AG09319 (cell line): ENCODE results near the gene SEMA4D.

Source experiments
- DNase-seq: peaks from one replicate; pipeline ENCODE4 v3.0.0-alpha.2; 2010; ENCODE audit warnings: low read depth; ENCODE audit errors: extremely low read depth
- TF ChIP-seq, protein P1 (sequence below): IDR thresholded peaks from 2 replicates; pipeline ENCODE4 v1.5.1; 2011; ENCODE audit warnings: low read depth, mild to moderate bottlenecking, inconsistent platforms, low read length, moderate library complexity

The SEMA4D gene

DNA sequence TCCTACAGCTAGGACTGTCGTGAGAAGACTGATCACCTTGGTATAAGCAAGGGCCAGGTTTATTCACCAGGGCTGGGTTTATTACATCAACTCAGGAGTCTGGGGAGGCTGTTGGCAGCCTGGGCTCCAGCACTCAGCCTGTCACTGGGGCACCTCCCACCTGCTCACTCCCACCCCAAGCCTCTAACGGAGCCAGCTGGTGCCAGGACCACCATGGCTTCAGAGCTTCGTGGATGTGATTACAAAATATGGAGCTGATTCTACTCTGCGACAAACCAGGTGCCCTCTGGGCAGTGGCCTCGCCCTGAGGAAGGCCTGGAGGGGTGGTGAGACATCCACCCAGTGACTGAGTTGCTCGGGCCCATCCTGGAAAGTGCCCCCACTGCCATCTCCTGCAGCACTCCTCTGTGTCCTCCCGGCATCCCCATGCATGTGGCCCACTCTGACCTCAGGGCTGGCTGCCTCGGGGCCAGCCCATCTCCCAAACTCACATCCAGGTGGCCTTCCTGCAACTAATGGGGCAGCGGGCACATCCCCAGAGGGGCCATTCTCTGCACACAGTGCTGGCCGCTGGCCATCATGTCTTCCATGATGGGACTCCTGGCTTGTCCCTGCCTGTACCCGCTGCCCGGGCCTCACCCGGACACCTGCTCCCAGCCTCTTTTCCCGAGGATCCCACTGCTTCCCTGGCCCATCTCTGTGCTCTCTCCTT, 130.0 kb downstream of the SEMA4D start:
- TF ChIP-seq, protein P1, sequence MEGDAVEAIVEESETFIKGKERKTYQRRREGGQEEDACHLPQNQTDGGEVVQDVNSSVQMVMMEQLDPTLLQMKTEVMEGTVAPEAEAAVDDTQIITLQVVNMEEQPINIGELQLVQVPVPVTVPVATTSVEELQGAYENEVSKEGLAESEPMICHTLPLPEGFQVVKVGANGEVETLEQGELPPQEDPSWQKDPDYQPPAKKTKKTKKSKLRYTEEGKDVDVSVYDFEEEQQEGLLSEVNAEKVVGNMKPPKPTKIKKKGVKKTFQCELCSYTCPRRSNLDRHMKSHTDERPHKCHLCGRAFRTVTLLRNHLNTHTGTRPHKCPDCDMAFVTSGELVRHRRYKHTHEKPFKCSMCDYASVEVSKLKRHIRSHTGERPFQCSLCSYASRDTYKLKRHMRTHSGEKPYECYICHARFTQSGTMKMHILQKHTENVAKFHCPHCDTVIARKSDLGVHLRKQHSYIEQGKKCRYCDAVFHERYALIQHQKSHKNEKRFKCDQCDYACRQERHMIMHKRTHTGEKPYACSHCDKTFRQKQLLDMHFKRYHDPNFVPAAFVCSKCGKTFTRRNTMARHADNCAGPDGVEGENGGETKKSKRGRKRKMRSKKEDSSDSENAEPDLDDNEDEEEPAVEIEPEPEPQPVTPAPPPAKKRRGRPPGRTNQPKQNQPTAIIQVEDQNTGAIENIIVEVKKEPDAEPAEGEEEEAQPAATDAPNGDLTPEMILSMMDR: no peak
- no peak for DNase-seq

DNA sequence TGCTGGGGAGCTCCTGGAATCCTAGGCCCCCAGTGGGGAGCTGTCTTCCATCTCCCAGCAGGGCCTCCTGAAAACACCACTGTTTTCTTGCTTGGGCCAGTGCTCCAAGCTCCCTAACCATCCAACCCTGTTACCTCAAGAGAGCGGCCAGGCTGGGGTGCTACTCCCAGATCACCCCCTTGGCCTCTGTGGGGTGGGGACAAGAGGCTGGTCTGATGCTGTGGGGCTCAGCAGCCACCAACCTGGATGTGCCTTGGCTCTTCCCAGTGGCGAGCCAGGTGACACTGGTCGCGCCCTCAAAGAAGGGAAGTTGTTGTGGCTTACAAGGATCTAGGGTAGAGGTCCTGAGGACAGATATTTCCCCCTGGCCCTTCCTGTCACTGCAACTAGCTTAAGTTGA, 130.6 kb downstream of the SEMA4D start:
- DNase-seq: no peak
- TF ChIP-seq, protein P1: no peak

DNA sequence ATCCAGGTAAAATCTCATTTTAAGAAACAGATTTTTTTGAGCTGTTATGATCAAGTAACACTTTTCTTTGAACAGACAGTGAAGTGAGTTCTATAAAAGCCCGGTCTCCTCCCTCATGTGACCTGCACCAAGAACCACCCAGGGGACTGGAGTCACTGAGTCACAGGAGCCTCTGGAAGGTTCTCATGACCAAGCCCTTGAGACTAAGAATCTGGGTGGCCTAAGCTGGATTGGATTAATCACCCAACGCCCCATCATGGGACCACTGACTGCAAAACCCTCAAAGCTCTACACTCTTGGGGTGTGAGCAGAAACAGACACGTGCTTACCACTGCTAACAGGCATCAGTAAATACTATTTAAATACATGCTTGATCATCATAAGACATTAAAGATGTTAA, 131.2 kb downstream of the SEMA4D start:
- no peak for DNase-seq
- TF ChIP-seq, protein P1: no peak

DNA sequence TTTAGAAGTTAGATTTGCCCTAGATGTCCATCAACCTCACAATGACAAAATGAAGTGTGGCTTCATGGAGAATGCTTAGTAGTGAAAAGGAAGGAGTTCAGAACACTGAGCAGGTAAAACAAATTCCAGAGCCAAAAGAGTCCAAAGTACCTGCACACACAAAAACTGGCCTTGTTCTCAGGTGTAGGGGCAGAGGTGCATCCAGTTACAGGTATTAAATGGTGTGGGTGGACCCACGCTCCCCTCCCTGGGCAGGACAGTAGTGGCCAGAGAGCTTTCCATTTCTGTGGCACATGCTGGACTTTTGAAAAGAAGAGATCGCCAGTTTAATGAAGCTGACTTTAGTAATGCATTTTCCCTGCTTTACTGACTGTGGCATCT, 132.4 kb downstream of the SEMA4D start:
- DNase-seq: no peak
- TF ChIP-seq, protein P1: no peak

DNA sequence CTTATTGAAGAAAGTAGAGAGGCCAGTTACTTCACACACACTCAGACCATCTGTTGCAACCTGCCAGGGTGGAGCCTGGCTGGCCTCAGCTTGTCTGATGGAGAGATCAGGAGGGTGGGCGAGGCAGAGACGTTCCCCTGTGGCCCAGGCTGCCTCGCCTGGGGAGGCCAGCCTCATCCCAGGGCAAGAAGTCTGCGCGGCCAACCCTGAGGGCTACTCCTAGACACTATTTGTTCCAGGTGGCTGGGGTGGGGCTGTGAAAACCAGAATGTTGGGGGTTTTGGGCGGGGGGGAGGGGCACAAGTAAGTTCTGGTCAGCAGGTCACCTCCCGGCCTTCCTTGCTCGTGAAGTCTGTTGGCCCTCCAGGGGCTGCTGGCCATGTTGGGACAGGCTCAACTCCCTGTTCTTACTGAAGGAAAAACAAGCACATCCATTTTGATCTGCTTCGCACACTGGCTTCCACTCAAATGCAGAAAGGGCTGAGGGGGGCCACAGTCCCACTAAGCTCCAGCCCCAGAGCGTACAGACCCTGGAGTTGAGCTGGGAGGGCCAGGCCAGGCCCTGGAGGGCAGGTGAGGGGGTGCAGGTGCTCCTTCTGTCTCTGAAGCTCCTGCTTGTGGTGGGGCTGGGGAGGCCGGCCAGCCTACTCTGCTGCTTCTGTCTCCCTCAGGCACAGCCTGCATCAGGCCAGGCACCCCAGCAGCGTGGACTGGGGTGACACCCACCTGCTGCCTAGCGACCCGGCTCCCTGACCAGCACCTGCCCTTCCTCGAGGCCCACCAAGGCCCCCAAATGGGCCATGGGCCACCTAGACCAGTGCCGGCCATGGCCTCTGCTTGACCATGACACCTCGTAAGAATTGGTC, 133.0 kb downstream of the SEMA4D start:
- TF ChIP-seq, protein P1: no peak
- no peak for DNase-seq

DNA sequence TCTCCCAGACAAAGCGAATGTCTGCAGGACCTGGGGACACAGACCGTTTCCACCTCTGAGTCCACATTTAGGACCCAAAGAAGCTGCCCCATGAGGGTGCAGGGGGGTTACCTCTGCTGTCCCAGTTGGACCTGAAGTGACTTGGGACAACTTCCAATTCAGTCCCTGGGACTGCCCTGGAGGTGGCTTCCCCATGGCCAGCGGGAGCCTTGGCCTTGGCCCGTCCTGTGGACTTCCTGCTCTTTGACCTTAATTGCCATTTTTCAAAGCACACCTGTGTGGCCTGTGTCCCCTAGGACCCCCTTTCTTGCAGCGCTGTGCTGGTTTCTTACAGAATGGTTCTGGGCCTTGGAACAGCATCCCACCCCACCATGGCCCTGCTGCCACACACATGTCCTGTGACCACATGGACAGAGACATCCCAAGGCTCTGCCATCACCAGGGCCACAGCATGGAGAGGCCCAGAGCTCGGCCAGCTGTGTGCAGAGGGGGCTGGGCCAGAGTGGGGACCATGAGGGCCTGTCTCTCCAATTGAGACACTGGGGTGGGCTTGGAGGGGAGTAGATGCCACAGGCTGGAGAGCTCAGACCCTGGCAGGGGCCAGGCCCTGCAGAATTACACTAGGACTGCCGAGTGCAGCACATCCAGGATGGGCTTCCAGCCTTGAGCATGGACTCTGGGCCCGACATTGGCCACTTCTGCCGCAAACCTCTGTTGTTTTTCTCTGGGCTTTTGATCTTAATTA, 133.8 kb downstream of the SEMA4D start:
- TF ChIP-seq, protein P1: no peak
- no peak for DNase-seq

DNA sequence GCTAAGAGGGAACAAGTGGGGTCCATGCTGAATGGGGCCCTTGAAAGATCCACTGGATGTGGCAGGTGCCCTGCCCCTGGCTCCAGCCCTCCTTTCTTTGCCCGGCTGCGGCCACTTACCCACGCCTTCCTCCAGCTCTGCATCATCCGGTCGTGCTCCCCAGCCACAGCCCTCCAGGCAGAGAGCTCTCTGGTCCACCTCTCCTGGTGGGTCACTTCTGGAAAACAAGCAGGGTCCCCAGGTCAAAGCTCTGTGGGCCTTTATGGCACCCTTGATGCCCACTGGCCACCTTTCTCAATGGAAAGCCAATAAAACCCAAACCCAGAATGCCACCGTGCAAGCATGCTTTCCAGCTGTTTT, 134.6 kb downstream of the SEMA4D start:
- TF ChIP-seq, protein P1: no peak
- DNase-seq: no peak
